Stomach (tissue), 9 donors: ENCODE results near the gene FAIM2. TPM values are rescaled to one million over a fixed set of nuclear protein-coding genes. Genes with fewer than 3 reads are reported as not detected.
A peak's percentile ranks its signal among the peaks of the same experiment; 100 is the strongest.

Experiments used
- DNase-seq, 2 donors: peaks; one replicate each; pipeline versions ENCODE4 v3.0.0 to v3.0.0-alpha.2; 2013 to 2019
- H3K27ac ChIP-seq, 5 donors: fragments of 200-600 bp in 4 of 5; sonication (generic) in 4 of 5; one replicate each; pipeline ENCODE4 v1.5.1; 2013 to 2019; ENCODE audit warnings: mild to moderate bottlenecking in 1 of 5, moderate library complexity in 1 of 5
- H3K27me3 ChIP-seq, 3 donors: fragments of 200-600 bp; sonication (generic); one replicate each; pipeline ENCODE4 v1.5.1; 2017 to 2019; ENCODE audit warnings: mixed run types in 1 of 3
- H3K36me3 ChIP-seq, 4 donors: fragments of 200-600 bp; sonication (generic); 1 replicate in 3 of 4; 2 replicates in 1 of 4; pipeline ENCODE4 v1.5.1; 2016 to 2019
- H3K4me1 ChIP-seq, 4 donors: fragments of 200-600 bp; sonication (generic); one replicate each; pipeline ENCODE4 v1.5.1; 2016 to 2019
- H3K4me3 ChIP-seq, 4 donors: fragments of 200-600 bp; sonication (generic) in 3 of 4; one replicate each; pipeline ENCODE4 v1.5.1; 2016 to 2019; ENCODE audit warnings: mild to moderate bottlenecking in 1 of 4
- H3K9me3 ChIP-seq, 4 donors: fragments of 200-600 bp; sonication (generic); one replicate each; pipeline ENCODE4 v1.5.1; 2016 to 2019
- CTCF ChIP-seq, 7 experiments: fragments of 450-650 bp in 4 of 7; fragments of 200-600 bp in 3 of 7; sonication (generic) in 3 of 7; IDR thresholded peaks; one replicate each; pipeline ENCODE4 v1.5.1; 2016 to 2019; ENCODE audit warnings: antibody characterized with exemption in 7 of 7, control low read depth in 2 of 7, mild to moderate bottlenecking in 1 of 7
- EP300 ChIP-seq: sonication (generic); formaldehyde crosslinking; IDR thresholded peaks from one replicate; pipeline ENCODE4 v1.6.1; 2017; ENCODE audit warnings: antibody characterized with exemption
- POLR2A ChIP-seq, 4 donors: fragments of 450-650 bp; IDR thresholded peaks; one replicate each; pipeline ENCODE4 v1.6.1; 2016; ENCODE audit warnings: antibody characterized with exemption in 4 of 4, control low read depth in 2 of 4, mild to moderate bottlenecking in 1 of 4, moderate library complexity in 1 of 4
- POLR2AphosphoS5 ChIP-seq, 3 donors: sonication (generic); formaldehyde crosslinking; IDR thresholded peaks; one replicate each; pipeline ENCODE4 v1.6.1; 2016; ENCODE audit warnings: antibody characterized with exemption in 3 of 3
- WGBS, 5 donors: extraction: QIAGEN DNeasy Blood & Tissue Kit in 3 of 5; methylation state at CpG; one replicate each; pipeline versions ENCODE4 v1.1.5 to v1.1.7; 2013 to 2018; 5-methylcytosine and 5-hydroxymethylcytosine counted together
- intact Hi-C: fragments of 100-400 bp; cut with DNase I; formaldehyde crosslinking; loops from one replicate; pipeline ENCODE4 v1.15.1; 2023; ENCODE audit warnings: low total_unique reads
- polyA plus RNA-seq, 3 donors: library from polyadenylated mRNA; stranded (reverse); fragments of 200-250 nt; gene quantifications; one replicate each; pipeline ENCODE4 v1.2.3, GENCODE V29; 2013
- total RNA-seq, 5 donors: library from RNA; depleted of rRNA; stranded (reverse); fragments of >200 nt; gene quantifications; one replicate each; pipeline versions ENCODE4 v1.1.0 to v1.2.3, GENCODE V29; 2014 to 2016
- donor health status: healthy with polysubstance abuse.
- donor health status: Bipolar disorder and iron deficiency.
- donor health status: healthy.

Gene FAIM2
- total and polyA plus RNA-seq, 8 donors, result 1.1 to 44.6 (median 2.0) TPM

DNA sequence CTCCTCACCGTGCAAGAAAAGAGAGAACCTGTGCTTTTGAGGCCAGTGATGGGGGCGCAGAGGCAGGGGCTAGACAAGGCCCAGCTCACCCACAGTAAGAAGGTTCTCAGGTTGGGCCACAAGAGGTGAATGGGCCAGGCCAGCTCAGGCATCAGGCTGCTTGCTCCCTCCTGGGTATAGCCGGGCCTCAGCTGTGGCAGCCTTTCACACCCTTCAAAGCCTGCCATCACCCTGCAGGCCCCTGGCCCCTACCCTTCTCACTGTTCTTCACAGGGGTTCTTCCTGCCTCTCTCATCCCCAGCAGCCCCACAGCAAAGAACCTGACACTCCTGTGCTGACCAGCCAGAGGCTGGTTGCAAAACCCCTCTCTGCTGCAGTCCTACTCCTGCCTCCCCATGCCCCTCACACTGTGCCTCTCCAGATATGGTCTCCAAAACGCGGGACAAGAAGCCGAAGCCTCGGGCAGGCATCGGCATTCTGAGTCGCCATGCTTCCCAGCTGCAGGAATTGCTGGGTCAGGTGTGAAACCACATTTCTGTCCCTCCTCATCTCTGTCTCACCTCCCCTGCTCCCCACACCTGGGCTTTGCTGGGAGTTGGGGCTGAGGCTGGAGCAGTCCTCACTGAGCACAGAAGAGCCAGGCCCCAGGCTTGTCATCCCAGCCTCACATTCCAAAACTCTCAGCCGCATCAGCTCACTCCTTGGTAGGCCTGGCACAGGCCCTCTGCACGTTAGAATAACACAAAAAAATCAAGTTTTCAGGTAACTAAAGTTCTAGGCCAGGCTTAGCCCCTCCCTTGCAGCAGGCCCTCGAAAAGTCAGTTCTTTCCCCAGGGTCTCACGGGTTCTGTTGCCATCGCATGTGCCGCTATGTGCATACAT, 6.9 kb upstream of the FAIM2 start:
- 88 to 97% (median 94%) methylated on average over 15 of the region's 15 CpGs for WGBS, 5 donors
- Histone ChIP-seq H3K4me3 (no peak overlapping the region), H3K4me1 (no peaks in the 10 kb centered on the region), H3K9me3 (no peaks in the 10 kb centered on the region), H3K27me3 (no peaks in the 10 kb centered on the region), H3K36me3 (no peaks in the 10 kb centered on the region), H3K27ac (no peak overlapping the region)
- intact Hi-C loops, result no loop called here
- DNase-seq, result no peak
- no peak for TF ChIP-seq EP300
- TF ChIP-seq POLR2A (IDR thresholded peaks at IDR 0.05), result no peak
- TF ChIP-seq CTCF (IDR thresholded peaks at IDR 0.05), result no peak
- TF ChIP-seq POLR2AphosphoS5 (IDR thresholded peaks at IDR 0.05), result no peak

GRCh38 chr12:49909826-49910225, 6.1 kb upstream of the FAIM2 start:
- TF ChIP-seq CTCF (IDR thresholded peaks at IDR 0.05), result no peak
- no peak for TF ChIP-seq POLR2A (IDR thresholded peaks at IDR 0.05)
- no peak for TF ChIP-seq POLR2AphosphoS5 (IDR thresholded peaks at IDR 0.05)
- TF ChIP-seq EP300, result no peak
- Histone ChIP-seq H3K4me3 (no peak overlapping the region), H3K9me3 (no peaks in the 10 kb centered on the region), H3K4me1 (no peaks in the 10 kb centered on the region), H3K36me3 (no peaks in the 10 kb centered on the region), H3K27me3 (peaks cover 0 to 2% (median 0%) of the 10 kb centered on the region in 3 donors), H3K27ac (no peak overlapping the region)
- 38 to 65% (median 44%) methylated on average over 16 of the region's 16 CpGs for WGBS, 5 donors
- intact Hi-C loops, result no loop called here
- DNase-seq, result peak; percentile 77 to 81

- Histone ChIP-seq H3K27me3 (peaks cover 0 to 6% (median 0%) of the 10 kb centered on the region in 3 donors), H3K27ac (no peak overlapping the region), H3K9me3 (no peaks in the 10 kb centered on the region), H3K36me3 (no peaks in the 10 kb centered on the region), H3K4me3 (no peak overlapping the region), H3K4me1 (peaks cover 0 to 1% (median under 1%) of the 10 kb centered on the region in 4 donors)
- TF ChIP-seq POLR2A (IDR thresholded peaks at IDR 0.05) (no peak), CTCF (IDR thresholded peaks at IDR 0.05) (no peak), EP300 (no peak), POLR2AphosphoS5 (IDR thresholded peaks at IDR 0.05) (no peak)
- 72 to 91% (median 88%) methylated on average over 4 of the region's 4 CpGs for WGBS, 5 donors
- DNase-seq, result no peak
- intact Hi-C loops, result no loop called here
These were observed 5.7 kb upstream of the FAIM2 start for GRCh38 chr12:49909356-49909755.

DNA sequence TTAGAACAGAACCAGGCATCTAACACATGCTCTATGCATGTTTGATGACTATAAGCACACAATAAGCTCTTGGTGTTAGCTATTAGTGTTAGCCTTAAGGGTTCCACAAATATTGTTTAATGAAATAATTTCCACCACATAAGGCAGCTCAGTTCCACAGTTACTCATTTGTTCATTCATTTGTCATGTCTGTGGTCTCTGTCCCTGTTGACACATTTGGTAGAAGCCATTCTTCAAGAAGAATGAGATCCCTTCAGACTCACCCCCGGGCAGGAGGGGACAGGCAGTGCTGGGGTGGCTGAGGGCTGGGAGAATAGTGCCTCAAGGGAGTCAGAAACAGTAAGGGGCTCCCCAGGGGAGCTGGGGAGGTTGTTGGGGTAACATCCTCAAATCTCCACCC, 3.7 kb upstream of the FAIM2 start:
- Histone ChIP-seq H3K27ac (no peak overlapping the region), H3K4me1 (peaks cover 0 to 14% (median 9%) of the 10 kb centered on the region in 4 donors), H3K36me3 (no peaks in the 10 kb centered on the region), H3K4me3 (no peak overlapping the region), H3K27me3 (peaks cover 0 to 26% (median 7%) of the 10 kb centered on the region in 3 donors), H3K9me3 (no peaks in the 10 kb centered on the region)
- TF ChIP-seq POLR2AphosphoS5 (IDR thresholded peaks at IDR 0.05), result no peak
- TF ChIP-seq EP300, result no peak
- no peak for TF ChIP-seq CTCF (IDR thresholded peaks at IDR 0.05)
- no peak for TF ChIP-seq POLR2A (IDR thresholded peaks at IDR 0.05)
- no peak for DNase-seq
- 72 to 87% (median 85%) methylated on average over 1 of the region's 1 CpG for WGBS, 5 donors
- intact Hi-C loops, result no loop called here
